ENCODE data around the gene COL1A1.

GRCh38 chr17:50191359-50192143 lies 9.9 kb downstream of the COL1A1 start:
- TF ChIP-seq CTCF (IDR thresholded peaks at IDR 0.05), result no peak
- TF ChIP-seq POLR2A (IDR thresholded peaks at IDR 0.05), result no peak

Measured in body of pancreas (tissue), 4 donors.